CD4-positive, CD25-positive, alpha-beta regulatory T cell (primary cell): ENCODE results near the gene DNAJB11. TPM values are rescaled to one million over a fixed set of nuclear protein-coding genes. Genes with fewer than 3 reads are reported as not detected.
A peak's percentile ranks its signal among the peaks of the same experiment; 100 is the strongest.
"Not testable (repeated sequence)": the region's sequence is repeated elsewhere in the genome, so short reads cannot be mapped to it uniquely, and the experiment has no call there.

Experiments
- ATAC-seq, 2 donors: fragments of 150-1000 bp; cut with Tn5 transposase; one replicate each; pipeline ENCODE4 v1.10.0; 2021; ENCODE audit warnings: low read depth in 2 of 2, moderate number of reproducible peaks in 2 of 2, moderate library complexity in 1 of 2
- DNase-seq, 3 donors: peaks; one replicate each; pipeline versions ENCODE4 v3.0.0 to v3.0.0-alpha.2; 2012 to 2022; ENCODE audit warnings: mixed read lengths in 1 of 3
- H3K27ac ChIP-seq: one replicate; pipeline ENCODE4 v1.7.0; 2013; ENCODE audit warnings: mild to moderate bottlenecking, low read length; ENCODE audit not compliant: insufficient read depth, poor library complexity, severe bottlenecking
- H3K27me3 ChIP-seq: one replicate; pipeline ENCODE4 v1.7.0; 2013; ENCODE audit warnings: low read length; ENCODE audit not compliant: control insufficient read depth, insufficient read depth
- H3K36me3 ChIP-seq: one replicate; pipeline ENCODE4 v1.7.0; 2013; ENCODE audit warnings: mild to moderate bottlenecking, low read length, moderate library complexity; ENCODE audit not compliant: control insufficient read depth, insufficient read depth
- H3K4me1 ChIP-seq: 2 replicates; pipeline ENCODE4 v1.7.0; 2013; ENCODE audit warnings: mild to moderate bottlenecking, low read length; ENCODE audit not compliant: insufficient read depth, control insufficient read depth, poor library complexity, severe bottlenecking
- H3K4me3 ChIP-seq: one replicate; pipeline ENCODE4 v1.7.0; 2013; ENCODE audit warnings: low read depth, mild to moderate bottlenecking, low read length, moderate library complexity
- H3K9me3 ChIP-seq, 2 experiments: 1 replicate in 1 of 2; 2 replicates in 1 of 2; pipeline ENCODE4 v1.7.0; 2013; ENCODE audit warnings: low read length in 2 of 2, mild to moderate bottlenecking in 1 of 2, moderate library complexity in 1 of 2; ENCODE audit not compliant: control insufficient read depth in 2 of 2
- H3K27ac Mint-ChIP-seq, 3 donors: one replicate each; pipeline ENCODE4 v1.8.0; 2020 to 2022; ENCODE audit warnings: mild to moderate bottlenecking in 3 of 3, mixed read lengths in 3 of 3, moderate library complexity in 2 of 3
- H3K27me3 Mint-ChIP-seq: one replicate; pipeline ENCODE4 v1.8.0; 2022; ENCODE audit warnings: mild to moderate bottlenecking, mixed read lengths
- H3K36me3 Mint-ChIP-seq: one replicate; pipeline ENCODE4 v1.8.0; 2020; ENCODE audit warnings: mixed read lengths
- H3K4me1 Mint-ChIP-seq, 4 donors: one replicate each; pipeline ENCODE4 v1.8.0; 2020 to 2022; ENCODE audit warnings: mixed read lengths in 4 of 4, mild to moderate bottlenecking in 1 of 4
- H3K4me3 Mint-ChIP-seq, 4 donors: one replicate each; pipeline ENCODE4 v1.8.0; 2020 to 2022; ENCODE audit warnings: mild to moderate bottlenecking in 4 of 4, mixed read lengths in 4 of 4, moderate library complexity in 3 of 4
- H3K9me3 Mint-ChIP-seq, 7 donors: one replicate each; pipeline ENCODE4 v1.8.0; 2020 to 2022; ENCODE audit warnings: mixed read lengths in 7 of 7, mild to moderate bottlenecking in 3 of 7, moderate library complexity in 2 of 7
- polyA plus RNA-seq, 4 donors: library from polyadenylated mRNA; unstranded; fragments of 300-500 nt; fragmentation: Illumina TruSeq; gene quantifications; one replicate each; pipeline ENCODE4 v1.2.3, GENCODE V29; 2021
- total RNA-seq: library from RNA; stranded (reverse); gene quantifications from one replicate; pipeline ENCODE4 v1.2.3, GENCODE V29; 2022

The DNAJB11 gene
- total and polyA plus RNA-seq, 5 donors from 2014 or later, result 26.4 to 91.9 (median 36.4) TPM

DNA sequence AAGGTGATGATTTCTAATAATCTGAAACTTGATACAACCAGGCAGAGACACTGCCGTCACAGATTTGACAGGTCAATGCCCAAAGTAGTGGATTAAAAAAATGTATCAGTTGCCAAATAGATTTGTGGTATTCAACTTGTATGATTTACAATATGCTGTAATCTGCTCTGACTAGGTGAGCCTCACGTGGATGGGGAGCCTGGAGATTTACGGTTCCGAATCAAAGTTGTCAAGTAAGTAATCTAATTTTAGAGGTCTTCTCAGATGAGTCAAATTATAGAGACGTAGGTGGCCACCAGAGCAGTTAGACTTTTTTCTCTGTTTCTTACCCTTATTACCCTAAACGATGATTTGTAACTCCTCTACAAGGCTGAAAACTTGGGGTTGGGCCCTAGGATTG is 12.0 kb downstream of the DNAJB11 start:
- Mint-ChIP-seq H3K36me3 (peaks cover 61% of the 10 kb centered on the region), H3K27ac (peak overlapping the region in 1 of 3 donors; percentile 49), H3K27me3 (no peaks in the 10 kb centered on the region), H3K9me3 (no peaks in the 10 kb centered on the region), H3K4me1 (peaks cover 3 to 10% (median 5%) of the 10 kb centered on the region in 4 donors), H3K4me3 (no peak overlapping the region)
- Histone ChIP-seq H3K9me3 (no peaks in the 10 kb centered on the region), H3K4me1 (no peaks in the 10 kb centered on the region), H3K27ac (no peak overlapping the region), H3K27me3 (no peaks in the 10 kb centered on the region), H3K36me3 (peaks cover 78% of the 10 kb centered on the region), H3K4me3 (no peak overlapping the region)
- ATAC-seq (no peak), DNase-seq (no peak)

DNA sequence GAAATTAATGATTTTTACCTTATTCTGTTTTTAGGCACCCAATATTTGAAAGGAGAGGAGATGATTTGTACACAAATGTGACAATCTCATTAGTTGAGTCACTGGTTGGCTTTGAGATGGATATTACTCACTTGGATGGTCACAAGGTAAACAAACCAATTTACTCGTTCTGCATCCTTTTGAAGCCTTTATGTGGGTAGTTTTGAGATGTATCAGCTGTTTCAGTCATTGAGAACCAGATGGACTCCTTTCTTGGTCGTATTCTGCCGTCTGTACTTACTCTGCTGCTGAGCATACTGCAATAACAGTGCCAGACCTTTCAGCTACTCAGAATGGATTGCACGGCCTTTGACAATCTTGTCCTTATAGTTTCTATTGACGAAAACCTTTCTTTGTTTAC is 13.3 kb downstream of the DNAJB11 start:
- no peaks in the 10 kb centered on the region for H3K9me3 Mint-ChIP-seq
- Histone ChIP-seq H3K27me3 (no peaks in the 10 kb centered on the region), H3K4me3 (no peak overlapping the region), H3K9me3 (no peaks in the 10 kb centered on the region), H3K36me3 (peaks cover 67% of the 10 kb centered on the region), H3K4me1 (no peaks in the 10 kb centered on the region), H3K27ac (no peak overlapping the region)
- H3K27ac Mint-ChIP-seq, result no peak overlapping the region
- DNase-seq, result no peak
- ATAC-seq, result no peak
- no peaks in the 10 kb centered on the region for H3K27me3 Mint-ChIP-seq
- H3K36me3 Mint-ChIP-seq, result peaks cover 54% of the 10 kb centered on the region
- peaks cover 3 to 8% (median 5%) of the 10 kb centered on the region in 4 donors for H3K4me1 Mint-ChIP-seq
- no peak overlapping the region for H3K4me3 Mint-ChIP-seq

DNA sequence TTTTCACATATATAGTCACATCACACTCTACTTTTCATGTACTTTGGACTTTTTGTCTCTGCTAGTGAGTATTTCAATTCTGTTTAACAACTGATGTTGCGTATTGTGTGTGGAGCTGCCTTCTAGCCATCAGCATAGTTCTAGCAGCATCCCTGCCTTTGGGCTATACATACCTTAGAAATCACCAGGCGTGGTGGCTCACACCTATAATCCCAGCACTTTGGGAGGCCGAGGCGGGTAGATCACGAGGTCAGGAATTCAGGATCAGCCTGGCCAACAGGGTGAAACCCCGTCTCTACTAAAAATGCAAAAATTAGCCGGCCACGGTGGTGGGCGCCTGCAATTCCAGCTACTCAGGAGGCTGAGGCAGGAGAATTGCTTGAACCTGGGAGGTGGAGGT is 15.7 kb downstream of the DNAJB11 start:
- not testable (repeated sequence) for ATAC-seq, H3K9me3 ChIP-seq, H3K4me3 ChIP-seq, H3K27ac ChIP-seq, H3K4me3 Mint-ChIP-seq, H3K27me3 Mint-ChIP-seq, H3K27me3 ChIP-seq, H3K9me3 Mint-ChIP-seq, DNase-seq
- peaks cover 37% of the 10 kb centered on the region for H3K36me3 Mint-ChIP-seq
- H3K4me1 Mint-ChIP-seq, result peaks cover 10 to 19% (median 15%) of the 10 kb centered on the region in 4 donors
- Histone ChIP-seq H3K36me3 (peaks cover 44% of the 10 kb centered on the region), H3K4me1 (peaks cover 13% of the 10 kb centered on the region)
- H3K27ac Mint-ChIP-seq, result peak overlapping the region in 1 of 3 donors; percentile 18

DNA sequence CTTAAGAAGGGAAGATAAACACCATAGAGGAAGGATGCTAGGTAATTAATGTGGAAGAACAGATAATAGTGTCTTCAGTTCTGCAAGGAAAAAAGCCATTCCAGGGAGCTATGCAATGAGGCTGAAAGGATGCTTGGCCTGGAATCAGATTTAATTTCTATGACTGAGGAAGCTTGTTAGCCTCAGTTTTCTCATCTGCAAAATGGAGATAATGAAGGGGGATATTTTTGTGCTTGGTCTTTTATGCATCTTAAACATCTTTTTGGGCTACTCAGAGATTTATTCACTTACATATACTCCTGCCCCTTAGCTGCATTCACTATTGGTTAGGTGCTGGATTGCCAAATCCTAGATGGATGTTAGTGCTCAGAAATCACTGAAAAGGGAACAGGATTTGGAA is 16.7 kb downstream of the DNAJB11 start:
- H3K4me1 ChIP-seq, result peaks cover 13% of the 10 kb centered on the region
- H3K9me3 ChIP-seq, result no peaks in the 10 kb centered on the region
- no peak overlapping the region for H3K27ac ChIP-seq
- no peak overlapping the region for H3K4me3 Mint-ChIP-seq
- H3K27me3 ChIP-seq, result no peaks in the 10 kb centered on the region
- peaks cover 10 to 19% (median 14%) of the 10 kb centered on the region in 4 donors for H3K4me1 Mint-ChIP-seq
- H3K36me3 Mint-ChIP-seq, result peaks cover 29% of the 10 kb centered on the region
- no peak overlapping the region for H3K27ac Mint-ChIP-seq
- DNase-seq (no peak), ATAC-seq (no peak)
- no peaks in the 10 kb centered on the region for H3K27me3 Mint-ChIP-seq
- H3K9me3 Mint-ChIP-seq, result no peaks in the 10 kb centered on the region
- peaks cover 35% of the 10 kb centered on the region for H3K36me3 ChIP-seq
- H3K4me3 ChIP-seq, result no peak overlapping the region

DNA sequence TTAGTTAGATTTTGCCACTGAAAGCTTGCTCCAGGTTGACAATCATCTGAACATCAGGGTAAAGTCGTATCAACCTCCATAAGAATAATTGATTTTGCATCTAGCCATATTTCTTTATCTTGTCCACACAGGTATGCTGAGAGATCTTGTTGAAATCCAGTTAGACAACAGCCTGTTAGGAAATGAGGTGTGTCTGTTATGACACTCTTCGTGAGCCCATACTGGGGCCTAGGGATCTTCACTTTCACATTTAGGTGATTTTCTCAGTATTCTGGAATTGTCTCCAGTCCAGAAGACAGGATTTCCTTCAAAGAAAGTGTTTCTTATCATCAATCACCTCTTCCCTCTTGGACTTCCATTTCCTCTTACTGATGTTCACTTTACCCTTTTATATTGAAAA is 18.1 kb downstream of the DNAJB11 start:
- no peak for ATAC-seq
- Mint-ChIP-seq H3K27ac (peak overlapping the region in 1 of 3 donors; percentile 24), H3K9me3 (no peaks in the 10 kb centered on the region)

DNA sequence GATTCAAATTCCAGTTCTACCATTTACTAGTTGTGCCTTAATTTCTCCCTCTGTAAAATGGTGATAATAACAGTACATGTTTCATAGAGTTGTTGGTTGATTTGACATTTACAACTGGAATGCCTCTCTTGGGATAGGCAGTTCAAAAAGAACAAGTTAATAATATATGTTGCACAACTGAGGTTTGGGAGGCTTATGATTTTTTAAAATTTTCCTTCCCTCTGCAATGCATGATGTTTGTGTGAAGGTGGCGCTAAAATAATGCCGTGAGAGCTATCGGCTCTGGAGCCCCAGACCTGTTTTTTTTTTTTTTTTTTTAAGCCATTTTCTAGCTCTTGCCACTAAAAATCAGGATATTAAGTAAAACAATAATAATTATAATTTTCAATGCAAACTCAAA is 18.6 kb downstream of the DNAJB11 start:
- H3K9me3 Mint-ChIP-seq, result no peaks in the 10 kb centered on the region
- peaks cover 19% of the 10 kb centered on the region for H3K36me3 ChIP-seq
- no peaks in the 10 kb centered on the region for H3K9me3 ChIP-seq
- H3K4me1 Mint-ChIP-seq, result peaks cover 10 to 19% (median 14%) of the 10 kb centered on the region in 4 donors
- peak overlapping the region in 1 of 3 donors; percentile 24 for H3K27ac Mint-ChIP-seq
- peaks cover 18% of the 10 kb centered on the region for H3K36me3 Mint-ChIP-seq
- H3K4me3 Mint-ChIP-seq, result no peak overlapping the region
- no peaks in the 10 kb centered on the region for H3K27me3 Mint-ChIP-seq
- ATAC-seq (no peak), DNase-seq (no peak)
- H3K27ac ChIP-seq, result no peak overlapping the region
- H3K4me3 ChIP-seq, result no peak overlapping the region
- peaks cover 13% of the 10 kb centered on the region for H3K4me1 ChIP-seq
- no peaks in the 10 kb centered on the region for H3K27me3 ChIP-seq

More for the DNA sequence above, 18.1 kb downstream of the DNAJB11 start:
- H3K4me3 Mint-ChIP-seq, result no peak overlapping the region
- H3K27me3 Mint-ChIP-seq, result no peaks in the 10 kb centered on the region
- Histone ChIP-seq H3K4me3 (no peak overlapping the region), H3K4me1 (peaks cover 13% of the 10 kb centered on the region), H3K27ac (no peak overlapping the region), H3K9me3 (no peaks in the 10 kb centered on the region), H3K36me3 (peaks cover 24% of the 10 kb centered on the region), H3K27me3 (no peaks in the 10 kb centered on the region)
- H3K36me3 Mint-ChIP-seq, result peaks cover 20% of the 10 kb centered on the region
- peaks cover 10 to 19% (median 14%) of the 10 kb centered on the region in 4 donors for H3K4me1 Mint-ChIP-seq
- no peak for DNase-seq

DNA sequence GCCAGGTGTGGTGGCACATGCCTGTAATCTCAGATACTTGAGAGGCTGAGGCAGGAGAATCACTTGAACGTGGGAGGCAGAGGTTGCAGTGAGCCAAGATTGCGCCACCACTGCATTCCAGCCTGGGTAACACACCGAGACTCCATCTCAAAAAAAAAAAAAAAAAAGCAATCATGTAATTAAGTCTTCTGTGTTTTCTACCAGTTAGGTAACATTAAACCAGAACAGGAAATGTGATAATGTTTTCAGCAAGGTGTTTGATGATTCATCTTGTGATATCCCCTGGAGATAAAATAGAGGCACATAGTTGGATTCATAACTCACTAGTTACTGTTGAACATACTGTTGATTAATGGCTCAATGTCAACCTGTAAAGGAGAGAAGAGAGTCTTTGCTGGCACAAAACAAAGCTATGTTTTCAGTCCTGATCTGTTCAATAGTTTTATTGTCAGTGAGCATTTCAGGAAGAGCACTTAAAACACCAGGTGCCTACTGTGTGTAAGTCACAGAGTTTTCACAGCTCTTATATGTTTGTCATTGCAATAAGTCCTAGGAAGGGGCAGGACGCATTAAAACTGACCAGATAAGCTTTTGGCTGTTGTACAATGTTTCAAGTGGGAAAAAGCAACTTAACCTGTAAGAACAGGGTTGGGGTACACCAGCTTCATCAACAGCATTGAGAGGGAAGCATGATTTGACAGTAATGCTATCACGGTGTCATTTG is 19.5 kb downstream of the DNAJB11 start:
- Histone ChIP-seq H3K36me3 (peaks cover 10% of the 10 kb centered on the region), H3K27me3 (no peaks in the 10 kb centered on the region), H3K4me3 (peak overlapping the region; percentile 26), H3K9me3 (no peaks in the 10 kb centered on the region), H3K27ac (peak overlapping the region; percentile 51), H3K4me1 (peaks cover 13% of the 10 kb centered on the region)
- peaks cover 9% of the 10 kb centered on the region for H3K36me3 Mint-ChIP-seq
- H3K4me3 Mint-ChIP-seq, result peak overlapping the region in 2 of 4 donors; percentile 16 to 49
- no peaks in the 10 kb centered on the region for H3K27me3 Mint-ChIP-seq
- ATAC-seq, result peak; percentile 96
- H3K27ac Mint-ChIP-seq, result peak overlapping the region; percentile 77 to 90 (median 86)
- peak in 2 of 3 donors; percentile 39 to 73 for DNase-seq
- peaks cover 10 to 19% (median 14%) of the 10 kb centered on the region in 4 donors for H3K4me1 Mint-ChIP-seq
- no peaks in the 10 kb centered on the region for H3K9me3 Mint-ChIP-seq
